ENCODE data around the gene MTCP1. TPM values are rescaled to one million over a fixed set of nuclear protein-coding genes. Genes with fewer than 3 reads are reported as not detected.

Gene MTCP1
- total RNA-seq, 1 experiment from 2014 or later, result 17.1 TPM

GRCh38 chrX:155056877-155057792, 13.8 kb downstream of the MTCP1 start:
- DNase-seq, result peak; percentile 69
- peaks cover 15% of the 10 kb centered on the region for H3K4me1 Mint-ChIP-seq (ENCODE audit: low read depth, unreplicated experiment)
- no peaks in the 10 kb centered on the region for H3K9me3 Mint-ChIP-seq (ENCODE audit: low read depth, unreplicated experiment)
- H3K4me3 Mint-ChIP-seq (ENCODE audit: low read depth, unreplicated experiment), result peak overlapping the region; percentile 36
- BruUV-seq (replicated peaks), result no TSS peak
- CTCF ChIA-PET, result no interaction called here
- TF ChIP-seq CTCF (IDR thresholded peaks at IDR 0.05; ENCODE audit: unreplicated experiment), result peak; percentile 61
- no peaks in the 10 kb centered on the region for H3K36me3 Mint-ChIP-seq (ENCODE audit: insufficient read depth, unreplicated experiment)
- no peaks in the 10 kb centered on the region for H3K27me3 Mint-ChIP-seq (ENCODE audit: unreplicated experiment)
- no peak overlapping the region for H3K27ac Mint-ChIP-seq (ENCODE audit: unreplicated experiment)
- intact Hi-C loops (cut with micrococcal nuclease; ENCODE audit: unreplicated experiment), result loop anchor here (1.0 to 2.0 kb wide), 2 partner anchors 28 to 76 kb away; no protein-coding TSS in a partner anchor

- no TSS peak for BruUV-seq (replicated peaks)
- no peak for TF ChIP-seq CTCF (IDR thresholded peaks at IDR 0.05; ENCODE audit: unreplicated experiment)
- Mint-ChIP-seq H3K27me3 (ENCODE audit: unreplicated experiment) (no peaks in the 10 kb centered on the region), H3K27ac (ENCODE audit: unreplicated experiment) (no peak overlapping the region), H3K9me3 (ENCODE audit: low read depth, unreplicated experiment) (no peaks in the 10 kb centered on the region), H3K36me3 (ENCODE audit: insufficient read depth, unreplicated experiment) (no peaks in the 10 kb centered on the region), H3K4me1 (ENCODE audit: low read depth, unreplicated experiment) (peaks cover 15% of the 10 kb centered on the region), H3K4me3 (ENCODE audit: low read depth, unreplicated experiment) (no peak overlapping the region)
- CTCF ChIA-PET, result no interaction called here
- intact Hi-C loops (cut with micrococcal nuclease; ENCODE audit: unreplicated experiment), result loop anchor here (2.0 kb wide), 1 partner anchor 28 kb away; no protein-coding TSS in a partner anchor
- DNase-seq, result no peak
Observed at GRCh38 chrX:155056471-155056870, 14.5 kb downstream of the MTCP1 start.

- no peak overlapping the region for H3K4me3 Mint-ChIP-seq (ENCODE audit: low read depth, unreplicated experiment)
- no peaks in the 10 kb centered on the region for H3K9me3 Mint-ChIP-seq (ENCODE audit: low read depth, unreplicated experiment)
- CTCF ChIA-PET, result no interaction called here
- no peak for TF ChIP-seq CTCF (IDR thresholded peaks at IDR 0.05; ENCODE audit: unreplicated experiment)
- H3K36me3 Mint-ChIP-seq (ENCODE audit: insufficient read depth, unreplicated experiment), result no peaks in the 10 kb centered on the region
- H3K27ac Mint-ChIP-seq (ENCODE audit: unreplicated experiment), result no peak overlapping the region
- no TSS peak for BruUV-seq (replicated peaks)
- peaks cover 15% of the 10 kb centered on the region for H3K4me1 Mint-ChIP-seq (ENCODE audit: low read depth, unreplicated experiment)
- intact Hi-C loops (cut with micrococcal nuclease; ENCODE audit: unreplicated experiment), result no loop called here
- no peak for DNase-seq
- no peaks in the 10 kb centered on the region for H3K27me3 Mint-ChIP-seq (ENCODE audit: unreplicated experiment)
Observed at GRCh38 chrX:155055494-155055893, 15.4 kb downstream of the MTCP1 start.

- CTCF ChIA-PET, result no interaction called here
- Mint-ChIP-seq H3K36me3 (ENCODE audit: insufficient read depth, unreplicated experiment) (no peaks in the 10 kb centered on the region), H3K4me3 (ENCODE audit: low read depth, unreplicated experiment) (no peak overlapping the region), H3K27me3 (ENCODE audit: unreplicated experiment) (no peaks in the 10 kb centered on the region), H3K9me3 (ENCODE audit: low read depth, unreplicated experiment) (no peaks in the 10 kb centered on the region), H3K27ac (ENCODE audit: unreplicated experiment) (no peak overlapping the region), H3K4me1 (ENCODE audit: low read depth, unreplicated experiment) (peaks cover 15% of the 10 kb centered on the region)
- DNase-seq, result no peak
- intact Hi-C loops (cut with micrococcal nuclease; ENCODE audit: unreplicated experiment), result no loop called here
- no peak for TF ChIP-seq CTCF (IDR thresholded peaks at IDR 0.05; ENCODE audit: unreplicated experiment)
- BruUV-seq (replicated peaks), result no TSS peak
Observed at GRCh38 chrX:155054255-155054654, 16.7 kb downstream of the MTCP1 start.

Data from Calu3 (cell line).